Measurements from ENCODE around the gene SP100. TPM values are rescaled to one million over a fixed set of nuclear protein-coding genes. Genes with fewer than 3 reads are reported as not detected.

The SP100 gene
- total and polyA plus RNA-seq, 7 donors = 50.4 to 141 (median 91.2) TPM

- no peaks in the 10 kb centered on the region for H3K4me1 ChIP-seq
- H3K4me3 ChIP-seq = no peak overlapping the region
- no peak for DNase-seq
- 68 to 94% methylated on average over 2 of the region's 2 CpGs for whole genome bisulfite sequencing, 2 donors
- H3K27ac ChIP-seq = no peak overlapping the region
- TF ChIP-seq CTCF (IDR thresholded peaks at IDR 0.05) = no peak
- intact Hi-C loops (cut with DNase I) = no loop called here
- peaks cover 0 to 90% (median 13%) of the 10 kb centered on the region in 4 donors for H3K36me3 ChIP-seq
- H3K9me3 ChIP-seq = no peaks in the 10 kb centered on the region
- no peaks in the 10 kb centered on the region for H3K27me3 ChIP-seq
These were observed 89.2 kb downstream of the SP100 start for GRCh38 chr2:230505162-230505561.

- Histone ChIP-seq H3K9me3 (no peaks in the 10 kb centered on the region), H3K4me3 (no peak overlapping the region), H3K27ac (no peak overlapping the region), H3K36me3 (peaks cover 0 to 32% (median 4%) of the 10 kb centered on the region in 4 donors), H3K4me1 (no peaks in the 10 kb centered on the region), H3K27me3 (no peaks in the 10 kb centered on the region)
- TF ChIP-seq EP300 (IDR thresholded peaks at IDR 0.05) (no peak), POLR2A (IDR thresholded peaks at IDR 0.05) (no peak), CTCF (IDR thresholded peaks at IDR 0.05) (no peak), POLR2AphosphoS5 (IDR thresholded peaks at IDR 0.05) (no peak)
- DNase-seq = no peak
- WGBS, 2 donors = 28 to 71% methylated on average over 4 of the region's 4 CpGs
- intact Hi-C loops (cut with DNase I) = no loop called here
These were observed 97.2 kb downstream of the SP100 start for GRCh38 chr2:230512955-230513748.

DNA sequence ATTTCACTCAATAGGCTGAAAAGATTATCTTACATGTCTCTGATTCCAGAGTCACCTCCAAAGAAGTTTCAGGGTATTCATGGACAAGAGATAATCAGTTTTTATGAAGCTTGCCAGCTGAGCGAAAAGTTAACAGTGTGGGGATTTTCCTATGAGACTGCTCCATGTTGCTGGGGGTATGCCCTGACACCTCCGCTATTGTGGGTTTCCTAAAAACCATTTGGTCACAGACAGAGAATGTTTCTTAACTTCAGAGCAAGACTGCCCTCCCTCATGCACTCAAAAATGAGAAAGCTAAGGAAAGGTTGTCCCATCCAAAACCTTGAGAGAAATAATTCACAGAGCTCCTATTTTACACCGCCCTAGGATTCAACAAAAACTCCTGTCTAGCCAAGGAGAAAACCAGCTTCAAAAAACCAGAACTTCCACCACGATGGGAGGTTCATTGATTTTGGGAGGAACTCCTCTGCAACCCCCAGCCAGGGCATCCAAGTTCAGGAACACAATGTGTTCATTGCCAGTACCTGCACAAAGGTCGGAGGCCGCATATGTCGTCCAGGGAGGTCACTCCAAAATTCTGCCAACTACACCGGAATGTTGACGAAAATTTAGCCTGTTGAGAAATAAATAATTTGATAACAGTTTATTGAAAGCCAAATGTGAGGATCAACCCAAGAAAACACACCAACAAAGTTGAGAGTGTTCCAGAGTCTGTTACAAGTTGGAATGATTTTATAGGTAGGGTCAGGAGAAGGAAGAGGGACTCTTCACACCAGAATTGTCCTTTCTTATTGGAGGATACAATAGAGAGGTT lies 104.3 kb downstream of the SP100 start:
- Histone ChIP-seq H3K4me1 (no peaks in the 10 kb centered on the region), H3K36me3 (no peaks in the 10 kb centered on the region), H3K9me3 (peaks cover 0 to 18% (median 11%) of the 10 kb centered on the region in 4 donors), H3K27me3 (no peaks in the 10 kb centered on the region), H3K4me3 (no peak overlapping the region), H3K27ac (no peak overlapping the region)
- DNase-seq = no peak
- TF ChIP-seq POLR2AphosphoS5 (IDR thresholded peaks at IDR 0.05) (no peak), CTCF (IDR thresholded peaks at IDR 0.05) (no peak), POLR2A (IDR thresholded peaks at IDR 0.05) (no peak), EP300 (IDR thresholded peaks at IDR 0.05) (no peak)
- intact Hi-C loops (cut with DNase I) = no loop called here
- WGBS, 2 donors = 84 to 89% methylated on average over 9 of the region's 9 CpGs

GRCh38 chr2:230520875-230521155 lies 104.8 kb downstream of the SP100 start:
- H3K27ac ChIP-seq = no peak overlapping the region
- no peak for DNase-seq
- H3K4me3 ChIP-seq = no peak overlapping the region
- intact Hi-C loops (cut with DNase I) = no loop called here
- TF ChIP-seq EP300 (IDR thresholded peaks at IDR 0.05) = no peak
- TF ChIP-seq CTCF (IDR thresholded peaks at IDR 0.05) = no peak
- no peak for TF ChIP-seq POLR2A (IDR thresholded peaks at IDR 0.05)
- TF ChIP-seq POLR2AphosphoS5 (IDR thresholded peaks at IDR 0.05) = no peak
- no peaks in the 10 kb centered on the region for H3K4me1 ChIP-seq
- no peaks in the 10 kb centered on the region for H3K27me3 ChIP-seq
- no peaks in the 10 kb centered on the region for H3K36me3 ChIP-seq
- H3K9me3 ChIP-seq = peaks cover 0 to 21% (median 11%) of the 10 kb centered on the region in 4 donors

Data from sigmoid colon (tissue), 7 donors.